Putamen (tissue), 1 donor: Measurements from ENCODE around the gene ADSS2.
"Not testable (repeated sequence)": the region's sequence is repeated elsewhere in the genome, so short reads cannot be mapped to it uniquely, and the experiment has no call there.

Experiments used
- DNase-seq: peaks from one replicate; pipeline ENCODE4 v3.0.0-alpha.2; 2016; ENCODE audit warnings: low spot score

Gene ADSS2

GRCh38 chr1:244395965-244396364 is 55.7 kb downstream of the ADSS2 start:
- no peak for DNase-seq

GRCh38 chr1:244394826-244395765 is 56.6 kb downstream of the ADSS2 start:
- DNase-seq = no peak

GRCh38 chr1:244394346-244394745 is 57.4 kb downstream of the ADSS2 start:
- no peak for DNase-seq

- DNase-seq = no peak
These were observed 58.0 kb downstream of the ADSS2 start for GRCh38 chr1:244393604-244394176.

GRCh38 chr1:244391761-244392160 is 59.9 kb downstream of the ADSS2 start:
- DNase-seq = no peak

- DNase-seq = no peak
These were observed 62.7 kb downstream of the ADSS2 start for GRCh38 chr1:244388961-244389360.

- no peak for DNase-seq
These were observed 64.3 kb downstream of the ADSS2 start for GRCh38 chr1:244387415-244387814.

- DNase-seq = no peak
These were observed 65.1 kb downstream of the ADSS2 start for GRCh38 chr1:244386595-244386994.

- DNase-seq = no peak
These were observed 67.6 kb downstream of the ADSS2 start for GRCh38 chr1:244384066-244384465.

- no peak for DNase-seq
These were observed 68.3 kb downstream of the ADSS2 start for GRCh38 chr1:244383278-244383884.

- DNase-seq = no peak
These were observed 69.7 kb downstream of the ADSS2 start for GRCh38 chr1:244381878-244382565.

GRCh38 chr1:244376126-244376525 is 75.6 kb downstream of the ADSS2 start:
- DNase-seq = no peak

GRCh38 chr1:244375051-244375450 is 76.7 kb downstream of the ADSS2 start:
- DNase-seq = no peak

GRCh38 chr1:244374484-244374883 is 77.2 kb downstream of the ADSS2 start:
- not testable (repeated sequence) for DNase-seq

- DNase-seq = no peak
These were observed 80.2 kb downstream of the ADSS2 start for GRCh38 chr1:244371242-244372141.

GRCh38 chr1:244370060-244370637 is 81.6 kb downstream of the ADSS2 start:
- DNase-seq = no peak

- no peak for DNase-seq
These were observed 82.3 kb downstream of the ADSS2 start for GRCh38 chr1:244369256-244370057.

GRCh38 chr1:244368279-244368678 is 83.4 kb downstream of the ADSS2 start:
- DNase-seq = no peak

- DNase-seq = no peak
These were observed 84.2 kb downstream of the ADSS2 start for GRCh38 chr1:244367399-244368114.
